T-helper 1 cell treated with Interleukin-12 subunit alpha and Interleukin-12 subunit beta and Interleukin-4 antibody, amounts not matched to agents 30 ng/mL and 1 ng/mL, for 36 hours (primary cell): Measurements from ENCODE around the gene LY6G6C. TPM values are rescaled to one million over a fixed set of nuclear protein-coding genes. Genes with fewer than 3 reads are reported as not detected.

ENCODE experiments used
- intact Hi-C: fragments of 100-400 bp; cut with micrococcal nuclease; formaldehyde crosslinking; loops from one replicate; pipeline ENCODE4 v1.15.1; 2024
- total RNA-seq: library from RNA; stranded (reverse); gene quantifications from 2 replicates; pipeline ENCODE4 v1.2.3, GENCODE V29; 2022

LY6G6C gene
- total RNA-seq, 1 donor from 2014 or later: not detected

DNA sequence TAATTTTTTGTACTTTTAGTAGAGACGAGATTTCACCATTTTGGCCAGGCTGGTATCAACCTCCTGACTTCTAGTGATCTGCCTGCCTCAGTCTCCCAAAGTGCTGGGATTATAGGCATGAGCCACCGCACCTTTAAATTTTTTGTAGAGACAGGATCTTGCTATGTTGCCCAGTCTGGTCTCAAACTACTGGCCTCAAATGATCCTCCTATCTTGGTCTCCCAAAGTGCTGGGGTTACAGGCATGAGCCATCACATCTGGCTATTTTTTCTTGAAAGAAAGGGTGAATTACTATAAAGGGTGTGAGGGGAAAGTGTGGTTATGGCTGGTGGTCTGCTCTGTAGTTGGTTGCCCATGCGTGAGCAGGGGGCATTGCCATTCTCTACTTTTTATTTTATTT, 13.3 kb downstream of the LY6G6C start:
- intact Hi-C loops: no loop called here

DNA sequence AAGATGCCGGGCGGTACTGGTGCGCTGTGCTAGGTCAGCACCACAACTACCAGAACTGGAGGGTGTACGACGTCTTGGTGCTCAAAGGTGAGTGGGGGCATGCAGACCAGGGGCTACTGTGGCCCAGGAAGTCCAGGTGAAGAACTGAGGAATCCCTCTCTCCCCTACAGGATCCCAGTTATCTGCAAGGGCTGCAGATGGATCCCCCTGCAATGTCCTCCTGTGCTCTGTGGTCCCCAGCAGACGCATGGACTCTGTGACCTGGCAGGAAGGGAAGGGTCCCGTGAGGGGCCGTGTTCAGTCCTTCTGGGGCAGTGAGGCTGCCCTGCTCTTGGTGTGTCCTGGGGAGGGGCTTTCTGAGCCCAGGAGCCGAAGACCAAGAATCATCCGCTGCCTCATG, 13.8 kb downstream of the LY6G6C start:
- intact Hi-C loops: no loop called here

DNA sequence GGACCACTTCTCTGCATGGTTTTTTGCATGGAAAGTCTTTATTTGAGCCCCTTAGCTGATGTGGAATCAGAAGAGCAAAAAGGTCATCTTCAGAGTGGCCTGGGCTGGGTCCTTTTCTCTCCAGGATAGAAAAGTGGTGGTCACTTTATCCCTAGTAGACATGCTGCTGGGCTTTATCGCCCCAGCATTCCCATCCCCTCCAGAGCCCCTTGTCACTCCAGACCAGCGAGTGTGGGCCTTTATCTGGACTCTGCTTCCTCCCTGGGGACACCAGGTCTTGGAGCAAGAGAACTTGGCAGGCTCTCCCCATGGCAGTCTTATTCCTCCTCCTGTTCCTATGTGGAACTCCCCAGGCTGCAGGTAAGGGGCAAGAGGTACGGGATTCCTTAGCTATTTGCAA, 14.9 kb downstream of the LY6G6C start, which contains the start of gene LY6G6F:
Gene LY6G6F, plus strand, starts transcription at position 268 of the 400 bp plus-strand sequence. Its CDS starts 41 bp downstream, at position 309.
- intact Hi-C loops: no loop called here

DNA sequence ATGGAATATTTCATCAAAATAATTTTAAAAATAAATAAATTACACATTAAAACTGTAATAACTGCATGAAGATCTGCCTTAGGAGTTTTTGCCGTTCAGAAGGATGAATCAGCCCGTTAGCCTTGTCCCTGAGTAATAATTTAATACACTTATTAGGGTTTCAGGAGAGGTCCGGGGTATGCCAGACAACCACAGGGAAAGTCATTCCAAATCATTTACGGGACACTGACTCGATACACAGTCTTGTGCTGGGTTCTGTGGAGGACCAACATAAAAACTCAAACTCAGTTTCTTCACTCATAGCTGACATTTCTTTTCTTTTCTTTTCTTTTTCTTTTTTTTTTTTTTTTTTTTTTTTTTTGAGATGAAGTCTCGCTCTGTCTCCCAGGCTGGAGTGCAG, 15.6 kb downstream of the LY6G6C start:
- intact Hi-C loops: no loop called here

DNA sequence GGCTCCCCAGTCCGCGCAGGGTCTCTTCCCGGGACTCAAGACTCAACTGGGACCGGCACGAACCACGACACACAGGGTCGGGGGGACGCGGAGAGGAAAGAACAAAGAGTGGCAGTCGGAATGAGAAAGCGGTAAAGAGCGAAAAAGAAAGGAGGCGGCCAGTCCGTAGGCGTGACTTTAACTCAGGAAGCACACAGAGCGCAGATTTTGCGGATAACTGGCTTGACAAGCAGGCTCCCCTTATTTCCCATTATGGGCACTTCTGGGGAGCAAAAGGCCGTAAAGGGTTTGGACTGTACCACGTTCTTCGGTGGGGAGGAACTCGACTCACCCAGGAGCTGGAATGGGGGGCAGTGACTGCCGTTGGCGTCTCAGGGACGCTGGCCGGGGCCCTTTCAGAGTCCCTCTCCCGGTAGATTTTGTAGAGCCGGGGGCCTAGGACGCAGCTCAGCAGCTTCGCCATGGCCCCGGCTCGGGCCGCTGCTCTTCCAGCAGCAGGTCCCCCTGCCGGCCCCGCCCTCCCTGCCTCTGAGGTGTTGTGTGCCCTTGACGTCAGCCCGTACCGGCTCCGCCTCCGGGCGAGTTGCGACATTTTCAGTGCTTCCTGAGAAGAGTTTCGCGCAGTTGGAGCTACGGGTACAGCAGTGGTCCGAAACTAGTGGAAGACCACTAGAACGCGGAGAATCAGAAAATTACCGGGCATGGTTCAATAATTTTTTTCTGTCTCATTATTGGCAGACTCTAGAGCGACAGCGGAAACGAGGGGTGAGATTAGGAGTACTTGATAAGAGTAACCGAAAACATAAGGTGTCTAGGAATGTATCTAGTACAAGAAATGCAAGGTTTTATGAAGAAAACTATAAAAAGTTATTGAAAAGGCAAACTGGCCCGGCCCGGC, 18.5 kb downstream of the LY6G6C start, which contains the start of gene ABHD16A:
Gene ABHD16A, minus strand, starts transcription at position 506 of the 898 bp plus-strand sequence. Its CDS starts 43 bp downstream, at position 463.
- intact Hi-C loops: loop anchor here (1.0 to 2.0 kb wide), 15 partner anchors 22 to 474 kb away; partner anchors contain the start of genes AGPAT1, BAG6, DDAH2 and EHMT2

DNA sequence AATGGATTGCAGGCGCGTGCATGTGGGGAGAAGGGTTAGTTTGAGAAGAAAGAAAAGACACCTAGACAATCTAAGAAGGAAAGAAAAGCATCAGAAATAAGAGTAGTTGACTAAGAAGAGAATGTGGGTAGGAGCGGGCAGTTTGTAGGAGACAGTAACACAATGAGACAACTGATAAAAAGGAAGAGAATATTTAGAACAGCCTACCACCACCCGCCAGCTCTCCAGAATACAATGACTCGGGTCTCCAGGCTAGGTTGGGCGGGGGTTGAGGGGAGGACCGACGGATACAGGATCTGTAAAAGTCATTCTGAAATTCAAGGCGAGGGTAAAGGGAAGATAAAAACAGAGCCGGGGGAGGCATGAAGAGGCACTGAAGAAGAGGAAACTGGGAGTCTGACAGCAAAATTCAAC, 19.1 kb downstream of the LY6G6C start:
- intact Hi-C loops: loop anchor here (1.0 to 2.0 kb wide), 4 partner anchors 21 to 474 kb away; partner anchors contain the start of genes AGPAT1, LSM2 and LY6G5C

DNA sequence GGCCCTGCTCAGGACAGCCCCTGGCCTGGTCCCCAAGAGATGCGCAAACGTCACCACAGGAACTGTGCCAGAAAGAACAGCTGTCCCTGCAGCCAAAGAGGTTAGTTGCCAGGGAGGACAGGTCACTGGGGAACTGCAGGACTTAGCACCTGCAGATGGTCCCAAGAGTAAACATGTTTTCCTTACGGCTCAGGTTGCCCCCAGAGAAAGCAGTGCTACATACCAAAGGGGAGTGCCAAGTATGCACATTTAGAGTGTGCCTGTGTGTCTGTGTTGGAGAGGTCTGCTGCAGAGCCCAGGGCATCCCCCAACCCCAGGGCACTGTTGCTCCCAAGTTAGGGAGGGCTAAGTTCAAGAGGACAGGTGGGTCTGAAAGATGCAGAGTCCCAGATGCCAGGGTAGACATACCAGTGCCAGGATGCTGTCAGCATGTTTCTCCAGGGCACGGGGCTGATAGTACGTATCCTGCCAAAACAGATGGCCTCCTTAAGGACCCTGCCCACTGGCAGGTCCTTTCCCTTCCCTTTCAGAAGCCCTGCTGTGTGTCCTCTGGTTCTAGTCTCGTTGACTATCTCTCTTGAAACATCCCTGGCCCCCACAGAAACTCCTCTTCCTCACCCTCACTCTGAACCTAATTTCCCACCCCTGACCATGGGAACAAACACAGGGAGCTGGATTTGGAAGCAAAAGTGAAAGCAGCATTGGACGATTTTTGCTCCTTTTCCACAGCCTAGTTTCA, 19.7 kb downstream of the LY6G6C start:
- intact Hi-C loops: loop anchor here (1.0 to 2.0 kb wide), 4 partner anchors 21 to 475 kb away; partner anchors contain the start of genes AGPAT1, LSM2 and LY6G5C

DNA sequence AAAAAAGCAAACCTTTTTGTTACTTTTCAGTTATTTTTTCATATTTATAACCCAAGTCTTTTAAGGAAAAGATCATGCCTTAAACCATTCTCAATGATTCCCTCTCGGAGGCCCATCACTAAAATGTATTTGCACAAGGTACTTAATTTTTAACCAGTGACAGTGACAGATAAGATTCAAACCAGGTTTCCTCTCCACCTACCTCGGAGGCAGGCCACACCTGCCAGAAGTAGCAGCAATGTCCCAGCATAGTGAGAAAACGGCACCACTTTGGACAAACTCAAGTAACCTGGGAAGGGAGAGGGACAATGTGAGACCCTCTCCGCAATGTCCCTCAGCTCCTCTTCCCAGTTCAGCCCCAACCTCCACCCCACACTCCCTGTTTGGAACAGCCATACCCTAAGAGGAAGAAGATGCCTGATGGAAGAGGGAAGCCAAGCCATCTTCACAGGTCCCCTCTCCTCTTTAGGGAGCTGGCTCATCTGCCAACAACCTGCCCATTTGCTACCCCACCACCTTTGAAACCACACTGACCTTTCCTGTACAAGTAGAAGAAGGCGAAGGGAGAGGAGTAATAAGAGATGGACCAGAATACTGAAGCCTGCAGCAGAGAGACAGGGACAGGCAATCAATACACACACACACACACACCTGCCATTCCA, 20.7 kb downstream of the LY6G6C start:
- intact Hi-C loops: no loop called here

DNA sequence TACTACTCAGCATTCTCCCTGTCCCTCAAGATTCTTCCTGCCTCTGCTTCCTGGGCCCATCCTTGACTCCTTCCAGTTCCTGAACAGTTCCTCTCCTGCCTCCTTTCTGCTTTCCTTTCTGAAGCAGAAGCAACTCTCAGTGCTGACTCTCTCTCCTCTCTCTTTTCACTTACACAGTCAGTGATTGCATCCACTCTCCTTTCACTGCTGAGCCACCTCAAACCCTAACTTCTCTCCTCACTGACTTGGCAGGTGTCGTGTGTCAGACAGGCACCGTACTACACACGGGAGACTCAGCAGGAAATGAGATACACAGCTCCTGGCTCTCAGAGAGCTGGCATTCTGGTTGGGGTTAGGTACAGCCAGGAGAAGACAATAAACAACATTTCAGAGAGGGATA, 24.0 kb downstream of the LY6G6C start:
- intact Hi-C loops: no loop called here

DNA sequence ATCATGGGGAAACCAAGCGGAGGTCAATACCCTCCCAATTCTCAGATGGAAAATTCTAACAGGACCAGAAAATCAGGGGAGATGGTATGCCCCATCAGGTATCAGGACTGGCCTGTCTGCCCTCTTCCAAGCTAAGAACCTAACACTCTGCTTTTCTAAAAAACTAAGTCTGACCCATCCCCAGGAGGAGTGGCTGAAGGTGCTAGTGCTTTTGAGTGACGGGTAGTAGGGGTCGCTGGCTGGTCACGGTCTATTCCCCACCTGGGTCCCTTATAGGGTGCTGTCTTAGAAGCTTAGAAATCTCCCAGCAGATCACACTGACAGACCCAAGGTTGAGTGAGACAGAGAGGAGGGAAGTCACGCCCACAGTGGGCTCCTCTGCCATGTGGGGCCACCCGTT, 28.0 kb downstream of the LY6G6C start:
- intact Hi-C loops: no loop called here

DNA sequence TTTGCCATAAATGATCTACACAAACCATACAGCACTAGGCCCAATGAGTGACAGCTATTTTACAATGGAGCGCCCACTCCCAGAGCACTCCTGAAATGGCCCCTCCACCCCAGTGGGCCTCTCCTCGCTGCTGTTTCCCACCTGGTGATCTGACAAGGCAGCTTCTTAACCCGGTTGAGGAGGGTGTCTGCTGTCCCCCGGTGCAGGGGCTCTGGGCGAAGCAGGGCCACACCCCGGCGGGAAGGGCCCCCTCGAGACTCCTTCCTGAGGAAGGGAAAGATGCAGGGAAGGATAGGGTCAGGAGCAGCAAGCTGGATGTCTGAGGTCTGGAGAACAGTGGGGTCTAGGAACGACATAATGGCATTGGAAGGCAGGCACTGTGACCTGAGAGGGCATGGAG, 28.7 kb downstream of the LY6G6C start:
- intact Hi-C loops: no loop called here

DNA sequence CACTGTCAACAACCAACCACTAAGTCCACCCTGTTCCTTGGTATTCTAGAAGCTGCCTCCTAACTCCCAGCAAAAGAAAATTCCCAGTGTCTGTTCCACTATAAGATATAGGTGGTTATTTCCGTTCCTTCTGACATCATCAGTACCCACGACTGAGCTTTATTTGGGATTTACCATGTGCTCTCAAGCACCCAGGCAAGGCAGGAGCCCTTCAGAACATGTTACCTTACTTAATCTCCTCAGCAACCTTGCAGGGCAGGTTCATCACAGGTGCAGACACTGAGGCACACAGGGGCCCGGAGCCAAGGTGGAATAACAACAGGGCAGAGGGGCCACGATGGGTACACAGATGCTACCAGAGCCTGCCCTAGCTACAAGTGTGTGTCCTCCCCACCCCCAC, 29.2 kb downstream of the LY6G6C start:
- intact Hi-C loops: no loop called here

DNA sequence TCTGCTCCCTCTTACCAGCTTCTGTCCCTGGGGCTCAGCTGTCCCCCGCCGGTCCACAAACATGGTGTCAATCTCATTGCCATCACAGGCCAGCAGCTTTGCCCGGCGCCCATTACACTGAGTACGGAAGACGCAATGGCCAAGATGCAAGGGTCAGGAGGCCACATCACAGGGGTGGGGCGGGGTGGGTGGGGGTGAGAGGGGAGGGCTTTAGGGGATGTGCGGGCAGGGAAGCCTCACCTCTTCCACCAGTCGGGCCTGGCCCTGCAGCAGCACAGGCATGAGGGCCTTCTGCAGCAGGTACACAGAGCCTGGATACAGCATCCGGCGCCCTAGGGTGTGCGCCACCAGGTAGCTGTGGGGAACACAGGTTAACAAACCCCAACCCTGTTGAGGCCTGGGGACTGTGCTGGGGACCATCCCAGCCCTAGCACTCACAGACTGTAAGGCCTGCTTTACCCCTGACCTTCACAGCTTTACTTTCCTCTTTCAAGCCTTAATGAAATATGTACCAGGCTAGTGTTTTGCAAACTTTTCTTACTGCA, 29.9 kb downstream of the LY6G6C start:
- intact Hi-C loops: no loop called here

DNA sequence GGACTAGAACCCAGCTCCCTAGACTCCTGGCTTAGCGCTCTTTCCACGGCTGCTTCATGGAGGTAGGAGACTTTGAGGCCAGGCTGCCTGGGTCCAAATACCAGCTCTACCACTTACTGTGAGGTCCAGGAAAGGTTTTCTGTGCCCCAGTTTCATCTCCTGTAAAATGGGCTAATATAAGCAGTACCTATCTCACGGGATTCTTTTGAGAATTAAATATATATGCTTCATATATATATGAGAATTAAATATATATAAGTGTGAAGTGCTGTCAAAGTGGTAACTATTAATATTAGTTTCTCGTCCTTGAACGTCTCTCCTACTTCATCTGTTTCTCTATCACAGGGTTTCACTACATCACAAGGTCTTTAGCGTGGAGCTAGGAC, 30.5 kb downstream of the LY6G6C start:
- intact Hi-C loops: no loop called here

DNA sequence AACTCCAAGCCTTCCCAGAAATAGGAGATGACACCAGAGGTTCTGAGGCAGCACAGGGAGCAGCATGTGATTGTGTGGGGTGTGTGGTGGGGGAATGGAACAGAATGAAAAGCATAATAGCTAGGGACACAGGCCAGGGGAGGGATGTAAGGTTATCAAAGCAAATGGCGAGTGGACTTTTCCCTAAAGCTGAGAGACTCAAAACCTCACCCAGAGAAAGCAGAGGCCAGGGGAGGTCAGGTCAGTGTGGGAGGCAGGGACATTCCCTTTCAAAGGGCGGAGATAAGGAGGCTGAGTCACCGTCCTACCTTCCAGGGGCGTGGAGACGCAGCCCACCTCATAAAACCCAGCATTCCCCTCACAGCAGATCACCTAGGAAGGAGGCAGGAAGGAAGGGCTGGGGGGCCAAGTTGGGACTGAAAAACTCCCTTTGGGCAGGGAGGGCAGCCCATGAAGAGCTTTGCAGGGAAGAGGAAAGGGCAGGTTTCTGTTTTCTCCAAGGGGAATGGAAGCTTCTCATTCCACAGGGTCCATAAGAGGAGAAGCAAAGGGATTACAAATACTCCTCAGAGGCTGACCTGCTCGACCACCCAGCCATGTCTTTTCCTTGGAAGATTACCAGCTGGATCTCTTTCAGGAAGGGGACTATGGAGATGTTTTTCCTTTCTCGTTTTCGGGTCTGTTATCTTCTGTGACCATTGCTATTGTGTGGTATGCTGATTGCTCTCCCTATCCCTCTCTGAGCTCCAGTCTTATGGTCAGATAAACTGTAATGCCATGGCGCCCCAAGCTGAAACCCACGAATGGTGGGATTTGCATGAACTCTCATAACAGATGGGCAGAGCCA, 31.1 kb downstream of the LY6G6C start:
- intact Hi-C loops: no loop called here

DNA sequence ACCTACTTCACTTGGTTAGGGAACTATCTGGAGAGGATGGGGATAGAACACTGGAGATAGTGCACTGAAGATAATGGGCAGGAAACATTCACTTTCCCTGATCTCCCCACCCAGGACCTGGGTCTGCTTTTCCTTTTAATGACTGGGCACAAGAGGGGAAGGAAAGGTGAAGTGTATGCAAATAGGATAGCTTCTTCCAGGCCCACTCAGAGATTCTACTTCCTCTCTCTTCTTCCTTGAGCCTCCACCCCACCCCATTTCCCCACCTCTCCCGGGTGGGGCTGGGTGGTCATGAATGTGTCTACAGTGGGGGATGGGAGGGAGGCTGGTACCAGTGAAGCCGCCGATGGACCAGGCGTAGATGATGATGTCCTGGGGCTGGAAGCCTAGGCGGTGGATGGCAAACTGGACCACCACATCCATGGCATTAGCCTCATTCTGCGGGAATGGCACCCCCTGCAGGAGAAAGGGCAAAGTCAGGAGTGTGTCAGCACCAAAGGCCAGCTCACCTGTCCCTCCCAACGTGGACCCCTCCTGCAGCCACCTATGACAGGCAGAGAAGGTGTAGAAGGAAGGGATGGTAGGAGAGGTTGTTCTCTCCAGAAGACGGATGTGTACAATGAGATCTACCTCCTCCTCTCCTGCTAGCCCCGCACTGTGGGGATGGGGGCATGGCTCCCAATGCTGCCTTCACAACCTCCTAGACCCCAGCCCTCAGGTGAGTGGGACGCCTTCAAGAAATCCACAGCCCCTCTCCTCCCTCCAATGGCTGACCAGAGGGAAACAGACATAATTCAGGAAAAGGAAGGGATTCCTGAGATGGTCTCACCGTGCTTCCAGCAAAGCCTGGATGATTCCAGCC, 32.1 kb downstream of the LY6G6C start:
- intact Hi-C loops: no loop called here

DNA sequence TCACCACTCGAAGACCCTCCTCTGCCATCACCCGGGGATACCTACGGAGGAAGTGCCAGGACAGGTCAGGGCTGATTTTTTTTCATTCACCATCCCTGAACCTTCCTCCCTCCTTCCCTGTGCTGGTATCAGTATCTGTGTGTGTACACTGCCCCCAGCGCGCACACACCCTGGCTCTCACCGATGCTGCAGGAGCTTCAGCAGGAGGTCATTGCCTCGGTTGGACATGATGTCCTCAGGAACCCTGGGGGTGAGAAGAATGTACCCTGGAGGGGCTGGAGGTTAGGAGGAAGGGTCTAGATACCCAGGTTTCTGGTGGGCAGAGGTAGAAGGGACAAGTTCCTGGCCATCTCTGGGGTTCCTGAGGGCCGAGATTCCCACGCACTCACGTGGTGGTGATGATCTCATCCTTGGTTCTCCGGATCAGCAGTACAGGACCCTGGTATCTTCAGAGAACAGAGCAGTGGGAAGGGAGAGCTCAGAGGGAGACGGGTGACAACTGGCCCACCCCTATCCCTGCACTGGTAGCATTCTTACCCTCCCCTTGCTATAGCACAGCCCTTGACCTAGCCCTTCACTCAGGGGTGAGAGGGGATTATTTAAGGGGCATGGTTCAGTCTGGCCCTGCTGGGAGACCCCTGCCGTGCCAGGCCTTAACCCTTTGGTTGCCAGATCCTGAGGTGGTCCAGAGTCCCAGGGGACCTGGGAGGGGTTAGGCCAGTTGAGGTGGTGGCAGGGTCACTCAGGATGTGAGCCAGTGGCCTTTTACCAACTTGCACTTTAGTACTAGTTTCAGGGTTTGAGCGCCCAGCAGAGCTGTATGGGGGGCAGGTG, 33.5 kb downstream of the LY6G6C start:
- intact Hi-C loops: no loop called here

DNA sequence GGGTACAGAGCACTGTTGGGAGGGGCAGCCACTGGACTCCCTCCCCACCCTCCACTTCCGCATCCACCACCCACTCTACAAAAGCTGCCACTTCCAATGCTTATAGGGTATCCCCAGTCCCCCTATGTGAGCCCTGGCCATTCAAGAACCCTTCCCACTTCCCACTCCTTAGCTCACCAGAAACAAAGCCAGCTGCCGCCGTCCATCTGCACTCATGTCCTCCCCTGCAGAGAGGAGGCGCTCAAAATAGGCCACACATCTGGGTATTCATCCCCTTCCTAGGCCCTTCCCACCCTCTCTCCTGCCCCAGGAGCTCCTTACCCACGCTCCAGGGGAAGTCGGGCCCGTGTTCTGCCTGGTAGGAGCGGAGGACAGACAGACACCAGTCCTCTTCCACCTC, 34.2 kb downstream of the LY6G6C start:
- intact Hi-C loops: no loop called here
